M059J (cell line): ENCODE data around the gene PLA2G7. TPM values are rescaled to one million over a fixed set of nuclear protein-coding genes. Genes with fewer than 3 reads are reported as not detected.
"Not testable (repeated sequence)": the region's sequence is repeated elsewhere in the genome, so short reads cannot be mapped to it uniquely, and the experiment has no call there.

Experiments used
- DNase-seq: peaks from one replicate; pipeline ENCODE4 v3.0.0-alpha.2; 2012; ENCODE audit warnings: low read depth
- total RNA-seq: library from RNA; depleted of rRNA; stranded (reverse); fragments of >200 nt; shearing (Covaris generic); gene quantifications from 2 replicates; pipeline ENCODE4 v1.2.3, GENCODE V29; 2014

Gene PLA2G7
- total RNA-seq, 1 experiment from 2014 or later = 0.57 TPM

GRCh38 chr6:46748940-46749503 lies 13.8 kb upstream of the PLA2G7 start:
- DNase-seq = no peak

- no peak for DNase-seq
These were observed 11.5 kb upstream of the PLA2G7 start, which contains the start of gene ANKRD66 for GRCh38 chr6:46746696-46747095. TSS of gene ANKRD66 (plus strand) at chr6:46746933. CDS start at chr6:46751949, 5,016 bp downstream.

- no peak for DNase-seq
These were observed 10.8 kb upstream of the PLA2G7 start for GRCh38 chr6:46745973-46746372.

- not testable (repeated sequence) for DNase-seq
These were observed 9.1 kb upstream of the PLA2G7 start for GRCh38 chr6:46744159-46744725.

- no peak for DNase-seq
These were observed 8.4 kb upstream of the PLA2G7 start for GRCh38 chr6:46743425-46744158.

- DNase-seq = no peak
These were observed 6.7 kb upstream of the PLA2G7 start for GRCh38 chr6:46741910-46742309.

- no peak for DNase-seq
These were observed 6.3 kb upstream of the PLA2G7 start for GRCh38 chr6:46741482-46741881.

- no peak for DNase-seq
These were observed 1.7 kb upstream of the PLA2G7 start for GRCh38 chr6:46736906-46737305.

- DNase-seq = peak; percentile 15
These were observed 501 bp upstream of the PLA2G7 start for GRCh38 chr6:46735720-46736031.

- DNase-seq = peak; percentile 36
These were observed 1.8 kb downstream of the PLA2G7 start for GRCh38 chr6:46733341-46733801.

- DNase-seq = no peak
These were observed 4.2 kb downstream of the PLA2G7 start for GRCh38 chr6:46730921-46731461.

- no peak for DNase-seq
These were observed 5.3 kb downstream of the PLA2G7 start for GRCh38 chr6:46729787-46730326.

GRCh38 chr6:46720401-46720800 lies 14.8 kb downstream of the PLA2G7 start:
- DNase-seq = no peak

GRCh38 chr6:46719099-46719498 lies 16.1 kb downstream of the PLA2G7 start:
- DNase-seq = peak; percentile 91

GRCh38 chr6:46715141-46715540 lies 20.0 kb downstream of the PLA2G7 start:
- peak; percentile 61 for DNase-seq

GRCh38 chr6:46711491-46711890 lies 23.7 kb downstream of the PLA2G7 start:
- DNase-seq = no peak

- peak; percentile 20 for DNase-seq
These were observed 28.7 kb downstream of the PLA2G7 start for GRCh38 chr6:46706464-46706863.

GRCh38 chr6:46704562-46704961 lies 30.6 kb downstream of the PLA2G7 start:
- DNase-seq = peak; percentile 68

- DNase-seq = no peak
These were observed 35.2 kb downstream of the PLA2G7 start for GRCh38 chr6:46699970-46700369.

GRCh38 chr6:46690911-46691451 lies 44.2 kb downstream of the PLA2G7 start:
- DNase-seq = no peak

GRCh38 chr6:46690141-46690755 lies 44.9 kb downstream of the PLA2G7 start:
- no peak for DNase-seq

GRCh38 chr6:46689657-46690056 lies 45.5 kb downstream of the PLA2G7 start:
- DNase-seq = no peak
